GM23338 (cell line): ENCODE results near the gene RNF17. TPM values are rescaled to one million over a fixed set of nuclear protein-coding genes. Genes with fewer than 3 reads are reported as not detected.

Experiments used
- ATAC-seq: fragments of 200-7000 bp; cut with Tn5 transposase; 3 replicates; pipeline ENCODE4 v1.9.1; 2020
- DNase-seq: peaks from one replicate; pipeline ENCODE4 v3.0.0-alpha.2; 2015; ENCODE audit warnings: low spot score
- H2AFZ ChIP-seq: fragments of 200-600 bp; sonication (generic); 2 replicates; pipeline ENCODE4 v1.8.0; 2016; ENCODE audit warnings: antibody characterized with exemption, mild to moderate bottlenecking, moderate library complexity
- H3F3A ChIP-seq: fragments of 200-600 bp; sonication (generic); replicated peaks from 2 replicates; pipeline ENCODE4 v1.8.0; 2017; ENCODE audit warnings: antibody characterized with exemption, mixed run types, low read depth
- H3K27ac ChIP-seq: fragments of 200-600 bp; sonication (generic); 2 replicates; pipeline ENCODE4 v1.6.1; 2016; ENCODE audit warnings: low read depth
- H3K27me3 ChIP-seq: fragments of 200-600 bp; sonication (generic); 2 replicates; pipeline ENCODE4 v1.8.0; 2016; ENCODE audit warnings: mild to moderate bottlenecking, mixed run types, moderate library complexity; ENCODE audit not compliant: insufficient read depth
- H3K36me3 ChIP-seq: fragments of 200-600 bp; sonication (generic); 2 replicates; pipeline ENCODE4 v1.8.0; 2016; ENCODE audit warnings: mild to moderate bottlenecking; ENCODE audit not compliant: insufficient read depth
- H3K4me1 ChIP-seq: fragments of 200-600 bp; sonication (generic); 2 replicates; pipeline ENCODE4 v1.8.0; 2016; ENCODE audit warnings: mild to moderate bottlenecking, moderate library complexity; ENCODE audit not compliant: insufficient read depth
- H3K4me2 ChIP-seq: fragments of 200-600 bp; sonication (generic); 2 replicates; pipeline ENCODE4 v1.7.1; 2017; ENCODE audit warnings: mixed run types
- H3K4me3 ChIP-seq: fragments of 200-600 bp; sonication (generic); 2 replicates; pipeline ENCODE4 v1.6.1; 2016; ENCODE audit warnings: mixed run types
- H3K79me2 ChIP-seq: fragments of 200-600 bp; sonication (generic); replicated peaks from 2 replicates; pipeline ENCODE4 v1.8.0; 2017; ENCODE audit warnings: mild to moderate bottlenecking; ENCODE audit not compliant: insufficient read depth
- H3K9me2 ChIP-seq: fragments of 200-600 bp; sonication (generic); 2 replicates; pipeline ENCODE4 v1.8.0; 2017; ENCODE audit not compliant: insufficient read depth
- H4K20me1 ChIP-seq: fragments of 200-600 bp; sonication (generic); replicated peaks from 2 replicates; pipeline ENCODE4 v1.8.0; 2017; ENCODE audit warnings: mild to moderate bottlenecking; ENCODE audit not compliant: insufficient read depth
- H3K27ac Mint-ChIP-seq: 2 replicates; pipeline ENCODE4 v1.8.0; 2020; ENCODE audit warnings: inconsistent platforms, mild to moderate bottlenecking, moderate library complexity, mixed read lengths
- H3K27me3 Mint-ChIP-seq: 3 replicates; pipeline ENCODE4 v1.8.0; 2022; ENCODE audit warnings: low read depth, mild to moderate bottlenecking, moderate library complexity, mixed read lengths, inconsistent platforms; ENCODE audit not compliant: insufficient read depth, poor library complexity
- H3K36me3 Mint-ChIP-seq: 3 replicates; pipeline ENCODE4 v1.8.0; 2021; ENCODE audit warnings: low read depth, mild to moderate bottlenecking, inconsistent platforms, moderate library complexity, mixed read lengths
- H3K4me1 Mint-ChIP-seq: 3 replicates; pipeline ENCODE4 v1.8.0; 2020; ENCODE audit warnings: mild to moderate bottlenecking, inconsistent platforms, mixed read lengths
- H3K4me3 Mint-ChIP-seq: 3 replicates; pipeline ENCODE4 v1.8.0; 2021; ENCODE audit warnings: moderate library complexity, mild to moderate bottlenecking, inconsistent platforms, mixed read lengths
- H3K9me3 Mint-ChIP-seq: 3 replicates; pipeline ENCODE4 v1.8.0; 2020; ENCODE audit warnings: moderate library complexity, mild to moderate bottlenecking, inconsistent platforms, mixed read lengths
- CREB1 ChIP-seq: fragments of 250-450 bp; sonication (Bioruptor Pico); IDR thresholded peaks from 2 replicates; pipeline ENCODE4 v1.5.0; 2020; ENCODE audit warnings: low read depth, mild to moderate bottlenecking, moderate library complexity
- ETS1 ChIP-seq: IDR thresholded peaks from 2 replicates; pipeline ENCODE4 v1.6.1; 2016; ENCODE audit warnings: antibody characterized with exemption
- EZH2phosphoT487 ChIP-seq: fragments of 200-600 bp; sonication (generic); IDR thresholded peaks from one replicate; pipeline ENCODE4 v1.8.1; 2018; ENCODE audit warnings: antibody characterized with exemption; ENCODE audit not compliant: unreplicated experiment
- POLR2AphosphoS5 ChIP-seq: IDR thresholded peaks from 2 replicates; pipeline ENCODE4 v1.6.1; 2016; ENCODE audit warnings: antibody characterized with exemption, low read depth
- REST ChIP-seq: IDR thresholded peaks from one replicate; pipeline ENCODE4 v1.6.1; 2018; ENCODE audit warnings: antibody characterized with exemption; ENCODE audit not compliant: unreplicated experiment
- ZNF114 ChIP-seq: fragments of 250-450 bp; sonication (Bioruptor Pico); IDR thresholded peaks from 2 replicates; pipeline ENCODE4 v1.5.0; 2020; ENCODE audit warnings: mild to moderate bottlenecking, moderate library complexity
- ZNF462 ChIP-seq: fragments of 250-450 bp; sonication (Bioruptor Pico); IDR thresholded peaks from 2 replicates; pipeline ENCODE4 v1.5.0; 2020; ENCODE audit warnings: mild to moderate bottlenecking, moderate library complexity
- polyA plus RNA-seq: library from polyadenylated mRNA; unstranded; fragments of >200 nt; fragmentation: Nextera tagmentation; extraction: Ambion mirVana; gene quantifications from 2 replicates; pipeline ENCODE4 v1.2.1, GENCODE V29; 2016
- total RNA-seq: library from RNA; depleted of rRNA; stranded (reverse); fragments of >200 nt; shearing (Covaris generic); gene quantifications from 2 replicates; pipeline ENCODE4 v1.2.3, GENCODE V29; 2014

RNF17 gene
- total and polyA plus RNA-seq, 2 experiments from 2014 or later: 0.16 TPM; not detected in 1

GRCh38 chr13:24784319-24784718, 20.4 kb downstream of the RNF17 start:
- H3K27ac Mint-ChIP-seq: no peak overlapping the region
- H3K9me3 Mint-ChIP-seq: peaks cover 7% of the 10 kb centered on the region; the same call in 2 of the 3 replicates
- no peak for ATAC-seq
- no peak for DNase-seq
- Histone ChIP-seq H2AFZ (no peak overlapping the region), H3K36me3 (no peaks in the 10 kb centered on the region), H3K79me2 (no peaks in the 10 kb centered on the region), H3F3A (no peaks in the 10 kb centered on the region), H3K27me3 (no peaks in the 10 kb centered on the region), H3K9me2 (no peaks in the 10 kb centered on the region), H3K4me1 (no peaks in the 10 kb centered on the region), H3K27ac (no peak overlapping the region), H3K4me2 (no peak overlapping the region), H4K20me1 (no peaks in the 10 kb centered on the region), H3K4me3 (no peak overlapping the region)
- H3K4me3 Mint-ChIP-seq: no peak overlapping the region
- H3K27me3 Mint-ChIP-seq: peaks cover 1% of the 10 kb centered on the region
- no peaks in the 10 kb centered on the region for H3K36me3 Mint-ChIP-seq
- H3K4me1 Mint-ChIP-seq: no peaks in the 10 kb centered on the region
- no peak for TF ChIP-seq REST

GRCh38 chr13:24788538-24788937, 24.6 kb downstream of the RNF17 start:
- H3K4me1 ChIP-seq: no peaks in the 10 kb centered on the region
- Mint-ChIP-seq H3K4me1 (no peaks in the 10 kb centered on the region), H3K27ac (no peak overlapping the region), H3K36me3 (no peaks in the 10 kb centered on the region), H3K27me3 (peaks cover 1% of the 10 kb centered on the region), H3K9me3 (peaks cover 7% of the 10 kb centered on the region; the same call in 2 of the 3 replicates), H3K4me3 (no peak overlapping the region)
- H3K4me3 ChIP-seq: no peak overlapping the region
- no peaks in the 10 kb centered on the region for H3F3A ChIP-seq
- ATAC-seq (no peak), DNase-seq (no peak)
- H2AFZ ChIP-seq: no peak overlapping the region
- H3K27me3 ChIP-seq: no peaks in the 10 kb centered on the region
- H3K27ac ChIP-seq: no peak overlapping the region
- no peak overlapping the region for H3K4me2 ChIP-seq
- H3K79me2 ChIP-seq: no peaks in the 10 kb centered on the region
- H3K36me3 ChIP-seq: no peaks in the 10 kb centered on the region
- H4K20me1 ChIP-seq: no peaks in the 10 kb centered on the region
- H3K9me2 ChIP-seq: no peaks in the 10 kb centered on the region
- no peak for TF ChIP-seq ZNF462 (CRISPR knock-in tag)
- no peak for TF ChIP-seq POLR2AphosphoS5
- TF ChIP-seq ETS1: no peak
- TF ChIP-seq CREB1 (CRISPR knock-in tag): no peak
- TF ChIP-seq EZH2phosphoT487: no peak
- TF ChIP-seq REST: no peak
- TF ChIP-seq ZNF114 (CRISPR knock-in tag): no peak
